ENCODE measurements around the gene MAIP1.
"Not testable (repeated sequence)": the region's sequence is repeated elsewhere in the genome, so short reads cannot be mapped to it uniquely, and the experiment has no call there.

Gene MAIP1

GRCh38 chr2:199955339-199956061 is at the start of gene MAIP1, which contains the start of gene TYW5:
TSS of gene MAIP1 (plus strand) at chr2:199955582. CDS start at chr2:199955799, 217 bp downstream.
TSS of gene TYW5 (minus strand) at chr2:199955491. CDS start at chr2:199955470, 21 bp downstream.
- DNase-seq, result no peak

- no peak for DNase-seq
These were observed 48.2 kb upstream of the MAIP1 start for GRCh38 chr2:199907008-199907714.

GRCh38 chr2:199910338-199911051 is 44.9 kb upstream of the MAIP1 start:
- DNase-seq, result no peak

- DNase-seq, result peak; percentile 90
These were observed 44.1 kb upstream of the MAIP1 start, which contains the start of gene C2orf69 for GRCh38 chr2:199911052-199911876. TSS of gene C2orf69 (plus strand) at chr2:199911293. CDS start at chr2:199911439, 146 bp downstream.

- DNase-seq, result no peak
These were observed 43.6 kb upstream of the MAIP1 start for GRCh38 chr2:199911877-199912161.

- DNase-seq, result not testable (repeated sequence)
These were observed 42.7 kb upstream of the MAIP1 start for GRCh38 chr2:199912553-199913114.

- DNase-seq, result no peak
These were observed 40.9 kb upstream of the MAIP1 start for GRCh38 chr2:199914372-199914958.

GRCh38 chr2:199916980-199917379 is 38.4 kb upstream of the MAIP1 start:
- no peak for DNase-seq

GRCh38 chr2:199922856-199923255 is 32.5 kb upstream of the MAIP1 start:
- no peak for DNase-seq

GRCh38 chr2:199923924-199924323 is 31.5 kb upstream of the MAIP1 start:
- no peak for DNase-seq

- DNase-seq, result no peak
These were observed 28.6 kb upstream of the MAIP1 start for GRCh38 chr2:199926806-199927205.

GRCh38 chr2:199928226-199928625 is 27.2 kb upstream of the MAIP1 start:
- DNase-seq, result no peak

- no peak for DNase-seq
These were observed 26.8 kb upstream of the MAIP1 start for GRCh38 chr2:199928626-199929025.

- DNase-seq, result no peak
These were observed 26.1 kb upstream of the MAIP1 start for GRCh38 chr2:199929262-199929661.

GRCh38 chr2:199932312-199932855 is 23.0 kb upstream of the MAIP1 start:
- DNase-seq, result no peak

GRCh38 chr2:199933466-199933865 is 21.9 kb upstream of the MAIP1 start:
- no peak for DNase-seq

- no peak for DNase-seq
These were observed 18.8 kb upstream of the MAIP1 start for GRCh38 chr2:199936554-199936953.

GRCh38 chr2:199940373-199940772 is 15.0 kb upstream of the MAIP1 start:
- no peak for DNase-seq

GRCh38 chr2:199943373-199943772 is 12.0 kb upstream of the MAIP1 start:
- DNase-seq, result no peak

- no peak for DNase-seq
These were observed 9.2 kb upstream of the MAIP1 start for GRCh38 chr2:199946196-199946595.

GRCh38 chr2:199946836-199947235 is 8.5 kb upstream of the MAIP1 start:
- no peak for DNase-seq

GRCh38 chr2:199950396-199950795 is 5.0 kb upstream of the MAIP1 start:
- no peak for DNase-seq
